ENCODE data around the gene TGFBI.
A peak's percentile ranks its signal among the peaks of the same experiment; 100 is the strongest.

The TGFBI gene

DNA sequence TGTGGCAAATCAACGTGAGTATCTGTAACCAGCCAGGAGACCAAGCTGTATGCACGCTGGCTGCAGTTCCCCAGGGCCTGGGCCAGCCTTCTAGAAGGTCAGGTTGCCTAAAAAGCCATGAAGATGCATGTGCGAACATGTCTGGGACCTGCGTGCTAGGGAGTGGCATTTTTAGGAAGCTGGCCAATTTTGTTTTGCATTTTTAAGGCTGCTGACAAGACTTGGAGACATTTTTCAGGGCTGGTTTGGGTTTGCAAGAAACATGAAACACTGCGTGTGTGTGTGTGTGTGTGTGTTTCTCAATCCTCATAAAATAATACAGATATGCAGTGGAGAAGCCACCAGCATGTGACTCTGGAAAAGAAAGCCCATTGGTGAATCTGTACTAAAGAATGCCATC, 5.1 kb downstream of the TGFBI start:
- Histone ChIP-seq H3K4me3 (no peak overlapping the region), H3K9me3 (replicated peaks in 1 of 11) (peaks cover 4 to 12% (median 8%) of the 10 kb centered on the region in 11 experiments), H3K4me1 (peaks cover 34 to 83% (median 38%) of the 10 kb centered on the region in 10 experiments), H3K4me2 (peak overlapping the region in 4 of 11 experiments; percentile 24 to 80 (median 61); a peak in 8 of 22 replicates), H3K9ac (no peak overlapping the region), H3K36me3 (no peaks in the 10 kb centered on the region), H3K27me3 (peaks cover 9 to 44% (median 12%) of the 10 kb centered on the region in 11 experiments), H4K20me1 (0 out of 22 replicates have a peak, but pooled peaks cover 0 to 5% (median 0%) of the 10 kb centered on the region in 11 experiments), H3K27ac (no peak overlapping the region)
- no peak for TF ChIP-seq Cebpa-rat (IDR thresholded peaks at IDR 0.05)

DNA sequence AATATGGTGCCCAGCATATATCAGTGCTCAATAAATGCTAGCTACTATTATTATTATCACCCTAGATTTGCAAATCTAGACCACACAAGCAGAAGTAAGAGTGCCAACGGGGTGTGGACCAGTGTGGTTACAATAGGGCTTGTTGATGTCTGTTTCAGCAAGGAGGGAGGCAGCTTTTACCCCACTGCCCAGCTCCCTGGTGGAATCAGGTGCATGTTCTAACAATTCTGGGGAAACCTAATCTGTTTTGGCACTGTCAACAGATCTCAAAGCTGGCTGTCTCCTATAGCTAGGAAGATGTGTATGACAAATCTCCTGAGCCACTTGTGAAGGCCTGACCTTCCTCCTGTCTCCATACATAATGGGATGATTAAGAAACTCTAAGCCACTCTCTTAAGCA, 5.7 kb downstream of the TGFBI start:
- 0 out of 22 replicates have a peak, but pooled peaks cover 0 to 5% (median 0%) of the 10 kb centered on the region in 11 experiments for H4K20me1 ChIP-seq
- TF ChIP-seq Cebpa-rat (IDR thresholded peaks at IDR 0.05) = no peak
- no peaks in the 10 kb centered on the region for H3K36me3 ChIP-seq
- H3K27me3 ChIP-seq = peaks cover 2 to 44% (median 5%) of the 10 kb centered on the region in 11 experiments; a peak in 20 of 22 replicates
- H3K4me2 ChIP-seq = peak overlapping the region in 4 of 11 experiments; percentile 24 to 80 (median 61); a peak in 8 of 22 replicates
- peaks cover 34 to 83% (median 38%) of the 10 kb centered on the region in 10 experiments for H3K4me1 ChIP-seq
- no peak overlapping the region for H3K27ac ChIP-seq
- H3K4me3 ChIP-seq = no peak overlapping the region
- no peak overlapping the region for H3K9ac ChIP-seq
- peaks cover 6 to 12% (median 11%) of the 10 kb centered on the region in 11 experiments for H3K9me3 ChIP-seq (replicated peaks in 1 of 11)

DNA sequence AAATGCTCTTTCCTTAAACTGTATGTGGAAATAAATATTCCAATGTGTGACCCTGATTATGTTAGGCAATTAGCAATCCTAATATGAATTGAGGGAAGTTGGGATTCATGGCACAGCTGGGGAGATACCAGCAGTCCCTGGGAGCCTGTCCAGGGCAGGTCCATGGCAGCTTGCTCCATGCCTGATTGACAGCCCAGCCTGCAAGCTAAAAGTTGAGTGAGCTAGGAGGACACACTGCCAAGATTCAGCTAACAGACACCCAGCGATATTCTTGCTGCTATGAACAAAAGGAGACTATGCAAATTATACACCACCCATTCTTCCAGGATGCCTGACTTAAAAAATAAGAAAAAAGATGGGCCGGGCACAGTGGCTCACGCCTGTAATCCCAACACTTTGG, 6.2 kb downstream of the TGFBI start:
- no peak overlapping the region for H3K4me3 ChIP-seq
- H3K27ac ChIP-seq = no peak overlapping the region
- peak overlapping the region in 4 of 11 experiments; percentile 24 to 80 (median 61); a peak in 8 of 22 replicates for H3K4me2 ChIP-seq
- 0 out of 22 replicates have a peak, but pooled peaks cover 0 to 5% (median 0%) of the 10 kb centered on the region in 11 experiments for H4K20me1 ChIP-seq
- peaks cover 0 to 44% (median under 1%) of the 10 kb centered on the region in 11 experiments; a peak in 6 of 22 replicates for H3K27me3 ChIP-seq
- H3K36me3 ChIP-seq = no peaks in the 10 kb centered on the region
- no peak for TF ChIP-seq Cebpa-rat (IDR thresholded peaks at IDR 0.05)
- H3K4me1 ChIP-seq = peaks cover 34 to 83% (median 38%) of the 10 kb centered on the region in 10 experiments
- H3K9me3 ChIP-seq (replicated peaks in 1 of 11) = peaks cover 6 to 14% (median 11%) of the 10 kb centered on the region in 11 experiments
- no peak overlapping the region for H3K9ac ChIP-seq

DNA sequence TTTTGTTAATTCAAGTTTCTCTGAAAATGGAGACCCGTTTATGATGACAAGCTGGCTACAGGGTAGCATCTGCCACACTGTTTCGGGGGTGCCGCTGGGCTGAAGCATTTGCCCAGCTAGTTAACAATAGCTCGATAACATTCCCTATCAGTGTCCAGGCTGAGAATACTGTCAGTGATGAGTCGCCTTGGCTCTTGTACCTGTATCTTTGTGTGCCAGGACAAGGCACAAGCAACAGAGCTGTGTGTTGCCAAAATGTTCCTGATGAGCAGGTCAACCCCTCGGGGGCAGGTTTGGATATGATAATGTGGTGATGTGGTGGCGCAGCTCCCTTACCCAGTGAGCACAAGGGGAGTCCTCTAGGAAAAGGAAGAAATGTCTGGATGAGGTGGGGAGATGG, 7.0 kb downstream of the TGFBI start:
- Histone ChIP-seq H3K27me3 (peaks cover 0 to 44% (median 0%) of the 10 kb centered on the region in 11 experiments; a peak in 6 of 22 replicates), H3K4me2 (peak overlapping the region; percentile 70 to 88 (median 83); a peak in 17 of 22 replicates), H3K36me3 (no peaks in the 10 kb centered on the region), H3K9ac (no peak overlapping the region), H3K4me1 (peaks cover 39 to 87% (median 46%) of the 10 kb centered on the region in 10 experiments), H3K4me3 (no peak overlapping the region), H3K27ac (peak overlapping the region in 4 of 11 experiments; percentile 59 to 77 (median 64); a peak in 8 of 22 replicates), H3K9me3 (replicated peaks in 1 of 11) (peaks cover 6 to 14% (median 11%) of the 10 kb centered on the region in 11 experiments), H4K20me1 (0 out of 22 replicates have a peak, but pooled peaks cover 0 to 5% (median 0%) of the 10 kb centered on the region in 11 experiments)
- TF ChIP-seq Cebpa-rat (IDR thresholded peaks at IDR 0.05) = no peak

DNA sequence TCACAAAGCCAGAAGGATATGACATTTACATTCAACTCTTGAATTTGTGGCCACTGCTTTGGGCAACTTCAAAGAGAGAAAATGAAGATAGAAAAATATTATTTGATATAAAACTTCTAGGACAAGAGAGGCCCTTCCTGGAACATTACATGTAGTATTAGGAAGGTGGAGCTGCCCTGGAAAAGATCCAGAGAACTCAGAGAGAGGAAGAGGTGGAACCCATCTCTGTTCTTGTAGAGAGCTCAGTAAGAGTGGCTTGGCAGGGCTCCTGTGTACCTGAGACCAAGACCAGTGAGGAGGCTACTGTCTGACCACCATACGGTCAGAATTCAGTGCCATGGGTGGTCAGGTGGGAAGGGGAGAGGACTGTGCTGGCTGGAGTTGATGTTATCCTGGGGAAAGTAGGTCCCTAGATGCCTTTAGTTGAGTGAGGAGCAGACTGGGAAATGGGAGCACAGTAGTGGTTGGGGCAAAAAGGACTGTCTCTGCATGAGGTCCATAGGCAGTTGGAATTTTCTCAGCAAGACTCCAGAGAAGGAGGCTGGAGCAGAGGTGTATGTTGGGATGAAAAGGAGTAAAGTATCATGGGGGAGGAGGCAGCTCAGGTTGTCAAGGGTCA, 7.6 kb downstream of the TGFBI start:
- Histone ChIP-seq H3K27ac (peak overlapping the region in 9 of 11 experiments; percentile 8 to 77 (median 63); a peak in 15 of 22 replicates), H3K36me3 (no peaks in the 10 kb centered on the region), H3K9me3 (replicated peaks in 1 of 11) (peaks cover 6 to 14% (median 11%) of the 10 kb centered on the region in 11 experiments), H3K27me3 (peaks cover 0 to 45% (median 0%) of the 10 kb centered on the region in 11 experiments; a peak in 6 of 22 replicates), H3K4me3 (peak overlapping the region in 2 of 10 experiments; percentile 7 to 26; a peak in 2 of 20 replicates), H3K4me2 (peak overlapping the region; percentile 70 to 88 (median 83)), H3K4me1 (peaks cover 45 to 87% (median 51%) of the 10 kb centered on the region in 10 experiments), H4K20me1 (0 out of 22 replicates have a peak, but pooled peaks cover 0 to 5% (median 0%) of the 10 kb centered on the region in 11 experiments), H3K9ac (peak overlapping the region in 8 of 11 experiments; percentile 9 to 62 (median 38); a peak in 10 of 22 replicates)
- TF ChIP-seq Cebpa-rat (IDR thresholded peaks at IDR 0.05) = no peak

DNA sequence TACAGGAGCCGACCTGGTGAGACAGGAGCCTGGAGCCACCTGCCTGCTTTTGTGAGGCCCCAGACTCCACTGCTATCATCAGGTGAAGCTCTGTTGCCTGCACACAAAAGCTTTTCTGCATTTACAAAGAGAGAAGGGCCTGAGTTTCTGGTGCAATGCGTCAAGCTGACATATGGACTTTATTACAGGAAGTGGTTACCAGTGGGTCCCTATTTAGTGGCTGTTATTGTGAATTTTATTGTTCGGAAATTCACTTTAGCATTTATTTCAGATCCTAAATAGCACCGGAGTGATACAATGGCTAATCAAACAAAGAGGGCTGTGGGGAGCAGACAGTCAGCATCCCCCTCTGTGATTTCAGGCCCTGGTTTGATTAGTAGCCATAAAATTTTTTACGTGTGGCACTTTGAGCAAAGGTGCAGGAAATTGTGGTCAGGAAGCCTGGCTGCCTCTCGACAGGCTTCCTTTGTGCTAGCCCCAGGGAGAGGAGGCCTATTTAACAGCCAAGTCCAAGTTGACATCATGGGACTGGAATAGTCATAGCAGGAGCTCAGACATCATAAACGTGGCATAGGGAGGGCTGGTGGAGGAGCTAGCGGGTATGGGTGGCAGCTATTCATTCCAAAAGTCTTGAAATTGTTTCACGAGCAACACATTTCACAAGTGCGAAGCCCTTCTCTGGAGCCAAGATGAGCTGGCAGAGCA, 8.4 kb downstream of the TGFBI start:
- peaks cover 52 to 87% (median 59%) of the 10 kb centered on the region in 10 experiments for H3K4me1 ChIP-seq
- TF ChIP-seq Cebpa-rat (IDR thresholded peaks at IDR 0.05) = no peak

DNA sequence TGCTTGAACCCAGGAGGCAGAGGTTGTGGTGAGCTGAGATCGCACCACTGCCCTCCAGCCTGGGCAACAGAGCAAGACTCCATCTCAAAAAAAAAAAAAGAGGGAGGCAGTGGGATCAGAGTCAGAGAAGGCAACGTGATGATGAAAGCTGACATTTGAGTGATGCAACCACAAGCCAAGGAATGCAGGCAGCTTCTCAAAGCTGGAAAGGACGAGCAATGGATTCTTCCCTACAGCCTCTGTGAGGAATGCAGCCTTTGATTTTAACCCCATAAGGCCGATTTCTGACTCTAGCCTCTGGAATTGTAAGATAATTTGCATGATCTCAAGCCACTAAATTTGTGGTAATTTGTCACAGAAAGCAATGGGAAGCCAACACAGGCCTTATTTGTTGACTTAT, 9.8 kb downstream of the TGFBI start:
- no peak overlapping the region for H3K27ac ChIP-seq
- H3K4me1 ChIP-seq = peaks cover 61 to 87% (median 67%) of the 10 kb centered on the region in 10 experiments
- H3K9me3 ChIP-seq (replicated peaks in 1 of 11) = peaks cover 6 to 14% (median 11%) of the 10 kb centered on the region in 11 experiments
- no peak overlapping the region for H3K9ac ChIP-seq
- TF ChIP-seq Cebpa-rat (IDR thresholded peaks at IDR 0.05) = peak in 1 of 11 experiments; percentile 12; a peak in 1 of 22 replicates
- H3K4me3 ChIP-seq = no peak overlapping the region
- peaks cover 0 to 5% (median 0%) of the 10 kb centered on the region in 11 experiments; a peak in 1 of 22 replicates for H4K20me1 ChIP-seq
- H3K27me3 ChIP-seq = peaks cover 0 to 39% (median 0%) of the 10 kb centered on the region in 11 experiments; a peak in 6 of 22 replicates
- peak overlapping the region in 4 of 11 experiments; percentile 82 to 88 (median 85); a peak in 4 of 22 replicates for H3K4me2 ChIP-seq
- H3K36me3 ChIP-seq = no peaks in the 10 kb centered on the region

More for the DNA sequence above, 8.4 kb downstream of the TGFBI start:
- Histone ChIP-seq H4K20me1 (0 out of 22 replicates have a peak, but pooled peaks cover 0 to 5% (median 0%) of the 10 kb centered on the region in 11 experiments), H3K27ac (peak overlapping the region; percentile 34 to 77 (median 63); a peak in 21 of 22 replicates), H3K4me2 (peak overlapping the region; percentile 70 to 88 (median 83)), H3K9ac (peak overlapping the region; percentile 5 to 62 (median 24); a peak in 15 of 22 replicates), H3K9me3 (replicated peaks in 1 of 11) (peaks cover 6 to 14% (median 11%) of the 10 kb centered on the region in 11 experiments), H3K27me3 (peaks cover 0 to 48% (median 0%) of the 10 kb centered on the region in 11 experiments; a peak in 6 of 22 replicates), H3K4me3 (peak overlapping the region in 2 of 10 experiments; percentile 7 to 26; a peak in 5 of 20 replicates), H3K36me3 (no peaks in the 10 kb centered on the region)

DNA sequence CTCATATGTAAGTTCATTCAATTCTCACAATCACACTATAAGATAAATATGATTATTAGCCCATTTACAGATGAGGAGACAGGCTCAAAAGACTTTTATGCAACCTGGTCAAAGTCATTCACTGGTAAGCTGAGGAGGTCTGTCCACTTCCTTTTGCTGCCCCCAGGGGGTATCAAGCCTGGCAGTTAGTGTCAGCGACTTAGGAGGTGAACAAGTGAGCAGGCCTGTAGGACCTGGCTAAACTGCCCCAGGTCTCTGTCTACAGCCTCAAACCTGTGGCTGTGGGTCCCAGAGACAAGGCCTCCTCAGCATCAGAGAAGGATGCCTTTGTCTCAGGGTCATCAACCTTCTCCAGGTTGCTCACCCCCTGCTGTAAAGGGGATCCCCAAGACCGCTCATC, 10.4 kb downstream of the TGFBI start:
- Histone ChIP-seq H3K27me3 (peaks cover 0 to 35% (median 0%) of the 10 kb centered on the region in 11 experiments; a peak in 6 of 22 replicates), H3K4me2 (no peak overlapping the region), H3K4me1 (peaks cover 67 to 87% (median 71%) of the 10 kb centered on the region in 10 experiments), H3K27ac (no peak overlapping the region), H3K9me3 (replicated peaks in 1 of 11) (peaks cover 6 to 14% (median 11%) of the 10 kb centered on the region in 11 experiments), H4K20me1 (peaks cover 0 to 5% (median 0%) of the 10 kb centered on the region in 11 experiments; a peak in 1 of 22 replicates), H3K9ac (no peak overlapping the region), H3K36me3 (no peaks in the 10 kb centered on the region), H3K4me3 (no peak overlapping the region)
- TF ChIP-seq Cebpa-rat (IDR thresholded peaks at IDR 0.05) = no peak
